DOHH2 (cell line): Measurements from ENCODE around the gene PAIP1.

Source experiments
- H3F3A ChIP-seq: fragments of 200-600 bp; sonication (generic), shearing (Covaris generic); 2 replicates; pipeline ENCODE4 v1.6.0; 2016; ENCODE audit warnings: antibody characterized with exemption, mild to moderate bottlenecking; ENCODE audit not compliant: control insufficient read depth, insufficient read depth
- H3K27ac ChIP-seq: fragments of 200-600 bp; sonication (generic); 2 replicates; pipeline ENCODE4 v1.5.1; 2014; ENCODE audit warnings: low read depth, mild to moderate bottlenecking, low read length, moderate library complexity
- H3K27me3 ChIP-seq: fragments of 200-600 bp; sonication (generic); 2 replicates; pipeline ENCODE4 v1.6.1; 2014; ENCODE audit warnings: mild to moderate bottlenecking, low read length, mixed read lengths; ENCODE audit not compliant: control insufficient read depth
- H3K36me3 ChIP-seq: fragments of 200-600 bp; sonication (generic); 2 replicates; pipeline ENCODE4 v1.6.1; 2014; ENCODE audit warnings: mild to moderate bottlenecking, low read length, moderate library complexity, mixed read lengths; ENCODE audit not compliant: control insufficient read depth
- H3K4me1 ChIP-seq: fragments of 200-600 bp; sonication (generic); 2 replicates; pipeline ENCODE4 v1.6.1; 2014; ENCODE audit warnings: mild to moderate bottlenecking, low read length, mixed read lengths; ENCODE audit not compliant: control insufficient read depth
- H3K4me2 ChIP-seq: fragments of 200-600 bp; sonication (generic); 2 replicates; pipeline ENCODE4 v1.6.0; 2014; ENCODE audit warnings: mild to moderate bottlenecking, low read length, moderate library complexity
- H3K4me3 ChIP-seq: fragments of 200-600 bp; sonication (generic); 2 replicates; pipeline ENCODE4 v1.5.1; 2014; ENCODE audit warnings: mild to moderate bottlenecking, low read length, mixed read lengths
- H3K79me2 ChIP-seq: fragments of 200-600 bp; sonication (generic); 2 replicates; pipeline ENCODE4 v1.6.1; 2014; ENCODE audit warnings: mild to moderate bottlenecking, low read length, mixed read lengths; ENCODE audit not compliant: control insufficient read depth
- H3K9me2 ChIP-seq: fragments of 200-600 bp; sonication (generic); replicated peaks from 2 replicates; pipeline ENCODE4 v1.6.1; 2014; ENCODE audit warnings: mild to moderate bottlenecking, low read length, mixed read lengths; ENCODE audit not compliant: control insufficient read depth
- H3K9me3 ChIP-seq: fragments of 200-600 bp; sonication (generic); 2 replicates; pipeline ENCODE4 v1.6.1; 2014; ENCODE audit warnings: antibody characterized with exemption, low read length, mixed read lengths; ENCODE audit not compliant: control insufficient read depth, insufficient read depth
- H4K20me1 ChIP-seq: fragments of 200-600 bp; sonication (generic); 2 replicates; pipeline ENCODE4 v1.6.0; 2014; ENCODE audit warnings: low read depth, mild to moderate bottlenecking, antibody characterized with exemption, low read length, moderate library complexity; ENCODE audit not compliant: control insufficient read depth, insufficient read depth
- EZH2phosphoT487 ChIP-seq: fragments of 200-600 bp; sonication (generic); IDR thresholded peaks from 2 replicates; pipeline ENCODE4 v1.6.1; 2017; ENCODE audit warnings: borderline replicate concordance, mild to moderate bottlenecking, antibody characterized with exemption, low read length, moderate library complexity, mixed read lengths
- TF ChIP-seq, protein P1 (sequence below): fragments of 200-600 bp; sonication (generic); IDR thresholded peaks from one replicate; pipeline ENCODE4 v1.5.1; 2014; ENCODE audit warnings: antibody characterized with exemption, mild to moderate bottlenecking, low read depth, low read length; ENCODE audit not compliant: poor library complexity, severe bottlenecking

Gene PAIP1

DNA sequence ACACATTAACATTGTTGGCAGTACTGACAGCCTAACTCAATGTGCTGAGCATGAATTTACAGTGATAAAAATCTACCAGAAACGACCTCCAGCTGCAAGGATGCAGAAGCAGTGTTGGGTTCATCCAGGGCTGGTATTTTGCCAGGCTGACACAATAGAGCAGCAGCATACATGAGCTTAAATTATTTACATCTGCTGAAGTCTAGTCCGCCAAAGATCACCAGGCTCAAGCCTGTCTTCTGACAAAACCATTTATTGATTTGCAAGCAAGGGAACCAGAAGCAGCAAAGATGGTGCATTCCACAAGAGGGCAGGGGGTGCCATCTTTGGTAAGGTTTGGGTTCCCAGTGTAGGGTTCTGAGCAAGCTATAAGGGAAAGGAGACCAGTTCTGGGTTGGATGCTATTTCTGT lies 33.2 kb downstream of the PAIP1 start:
- Histone ChIP-seq H3K4me1 (no peaks in the 10 kb centered on the region), H3K4me3 (no peak overlapping the region), H3K36me3 (peaks cover 29% of the 10 kb centered on the region), H3K27me3 (no peaks in the 10 kb centered on the region), H4K20me1 (no peaks in the 10 kb centered on the region), H3K9me2 (no peaks in the 10 kb centered on the region), H3K9me3 (no peaks in the 10 kb centered on the region), H3K79me2 (no peaks in the 10 kb centered on the region), H3K4me2 (no peak overlapping the region), H3F3A (peaks cover 8% of the 10 kb centered on the region; the same call in 1 of the 2 replicates), H3K27ac (no peak overlapping the region)
- TF ChIP-seq, protein P1, sequence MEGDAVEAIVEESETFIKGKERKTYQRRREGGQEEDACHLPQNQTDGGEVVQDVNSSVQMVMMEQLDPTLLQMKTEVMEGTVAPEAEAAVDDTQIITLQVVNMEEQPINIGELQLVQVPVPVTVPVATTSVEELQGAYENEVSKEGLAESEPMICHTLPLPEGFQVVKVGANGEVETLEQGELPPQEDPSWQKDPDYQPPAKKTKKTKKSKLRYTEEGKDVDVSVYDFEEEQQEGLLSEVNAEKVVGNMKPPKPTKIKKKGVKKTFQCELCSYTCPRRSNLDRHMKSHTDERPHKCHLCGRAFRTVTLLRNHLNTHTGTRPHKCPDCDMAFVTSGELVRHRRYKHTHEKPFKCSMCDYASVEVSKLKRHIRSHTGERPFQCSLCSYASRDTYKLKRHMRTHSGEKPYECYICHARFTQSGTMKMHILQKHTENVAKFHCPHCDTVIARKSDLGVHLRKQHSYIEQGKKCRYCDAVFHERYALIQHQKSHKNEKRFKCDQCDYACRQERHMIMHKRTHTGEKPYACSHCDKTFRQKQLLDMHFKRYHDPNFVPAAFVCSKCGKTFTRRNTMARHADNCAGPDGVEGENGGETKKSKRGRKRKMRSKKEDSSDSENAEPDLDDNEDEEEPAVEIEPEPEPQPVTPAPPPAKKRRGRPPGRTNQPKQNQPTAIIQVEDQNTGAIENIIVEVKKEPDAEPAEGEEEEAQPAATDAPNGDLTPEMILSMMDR: no peak
- TF ChIP-seq EZH2phosphoT487: no peak

DNA sequence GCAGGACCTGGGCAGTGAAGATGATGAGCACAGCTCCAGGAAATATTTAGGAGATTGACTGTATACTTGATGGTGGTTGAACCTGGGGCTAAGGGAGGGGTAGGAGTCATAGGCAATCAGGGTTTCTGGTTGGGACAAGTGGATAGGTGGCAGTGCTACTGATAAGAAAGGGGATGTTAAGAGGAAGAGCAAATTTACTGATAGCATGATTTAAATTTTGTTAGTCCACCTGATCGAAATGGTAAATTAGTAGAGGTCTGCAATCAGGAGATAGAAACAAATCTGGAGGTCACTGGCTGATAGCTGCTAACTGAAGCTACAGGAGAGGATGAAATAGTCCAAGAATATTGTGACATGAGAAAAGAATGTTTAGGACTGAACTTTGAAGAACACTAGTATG lies 36.3 kb downstream of the PAIP1 start:
- Histone ChIP-seq H3F3A (peaks cover 10% of the 10 kb centered on the region; the same call in 1 of the 2 replicates), H4K20me1 (no peaks in the 10 kb centered on the region), H3K27ac (no peak overlapping the region), H3K9me2 (no peaks in the 10 kb centered on the region), H3K4me3 (no peak overlapping the region), H3K4me2 (no peak overlapping the region), H3K79me2 (peaks cover 6% of the 10 kb centered on the region), H3K36me3 (peaks cover 12% of the 10 kb centered on the region), H3K9me3 (no peaks in the 10 kb centered on the region), H3K4me1 (peaks cover 7% of the 10 kb centered on the region), H3K27me3 (no peaks in the 10 kb centered on the region)
- TF ChIP-seq EZH2phosphoT487: no peak
- TF ChIP-seq, protein P1: no peak

DNA sequence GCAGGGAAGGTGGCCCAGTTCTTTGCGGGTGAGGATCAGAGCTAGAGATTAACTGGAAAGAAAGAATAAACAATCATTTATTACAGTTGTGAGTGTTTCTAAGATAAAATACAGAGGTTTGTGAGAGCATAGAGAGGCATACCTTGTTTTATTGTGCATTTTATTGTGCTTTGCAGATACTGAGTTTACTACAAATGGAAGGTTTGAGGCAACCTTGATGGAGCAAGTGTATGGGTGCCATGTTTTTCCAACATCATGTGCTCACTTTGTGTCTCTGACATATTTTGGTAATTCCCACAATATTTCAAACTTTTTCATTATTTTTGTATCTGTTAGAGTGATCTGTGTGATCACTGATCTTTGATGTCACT lies 41.2 kb downstream of the PAIP1 start:
- no peaks in the 10 kb centered on the region for H4K20me1 ChIP-seq
- peak overlapping the region; percentile 77 for H3K27ac ChIP-seq
- TF ChIP-seq, protein P1: no peak
- no peak for TF ChIP-seq EZH2phosphoT487
- peaks cover 16% of the 10 kb centered on the region for H3K36me3 ChIP-seq
- H3K27me3 ChIP-seq: no peaks in the 10 kb centered on the region
- H3K9me3 ChIP-seq: no peaks in the 10 kb centered on the region
- H3K4me2 ChIP-seq: peak overlapping the region; percentile 93
- peaks cover 9% of the 10 kb centered on the region; the same call in 1 of the 2 replicates for H3F3A ChIP-seq
- H3K4me1 ChIP-seq: peaks cover 20% of the 10 kb centered on the region
- H3K9me2 ChIP-seq: no peaks in the 10 kb centered on the region
- peaks cover 42% of the 10 kb centered on the region for H3K79me2 ChIP-seq
- peak overlapping the region; percentile 89 for H3K4me3 ChIP-seq
